Gastroesophageal sphincter (tissue), 4 donors: ENCODE measurements around the gene TBC1D13. TPM values are rescaled to one million over a fixed set of nuclear protein-coding genes. Genes with fewer than 3 reads are reported as not detected.
A peak's percentile ranks its signal among the peaks of the same experiment; 100 is the strongest.

Source experiments
- ATAC-seq: fragments of 150-250 bp; one replicate; pipeline ENCODE4 v1.9.1; 2016; ENCODE audit warnings: mild to moderate bottlenecking, moderate library complexity
- H3K27ac ChIP-seq, 4 donors: fragments of 200-600 bp; sonication (generic) in 3 of 4; 1 replicate in 3 of 4; 2 replicates in 1 of 4; pipeline ENCODE4 v1.5.1; 2016 to 2019
- H3K27me3 ChIP-seq: fragments of 200-600 bp; sonication (generic); one replicate; pipeline ENCODE4 v1.5.1; 2019
- H3K36me3 ChIP-seq, 2 donors: fragments of 200-600 bp; sonication (generic); one replicate each; pipeline ENCODE4 v1.5.1; 2019; ENCODE audit warnings: control low read depth in 1 of 2
- H3K4me1 ChIP-seq, 3 donors: fragments of 200-600 bp; sonication (generic); 1 replicate in 2 of 3; 2 replicates in 1 of 3; pipeline ENCODE4 v1.5.1; 2016 to 2019; ENCODE audit warnings: control low read depth in 2 of 3
- H3K4me3 ChIP-seq, 2 donors: fragments of 200-600 bp; sonication (generic); one replicate each; pipeline ENCODE4 v1.5.1; 2019; ENCODE audit warnings: mild to moderate bottlenecking in 1 of 2, moderate library complexity in 1 of 2
- H3K9me3 ChIP-seq, 3 donors: fragments of 200-600 bp; sonication (generic); one replicate each; pipeline ENCODE4 v1.5.1; 2017 to 2019; ENCODE audit warnings: control low read depth in 2 of 3
- CTCF ChIP-seq, 4 experiments: fragments of 200-600 bp in 2 of 4; fragments of 450-650 bp in 2 of 4; sonication (generic) in 1 of 4; IDR thresholded peaks; one replicate each; pipeline ENCODE4 v1.5.1; 2017 to 2019; ENCODE audit warnings: antibody characterized with exemption in 4 of 4, mild to moderate bottlenecking in 2 of 4, moderate library complexity in 2 of 4
- EP300 ChIP-seq: sonication (generic); formaldehyde crosslinking; IDR thresholded peaks from one replicate; pipeline ENCODE4 v1.6.1; 2017; ENCODE audit warnings: antibody characterized with exemption, mild to moderate bottlenecking
- POLR2A ChIP-seq, 2 donors: fragments of 450-650 bp; IDR thresholded peaks; one replicate each; pipeline ENCODE4 v1.6.1; 2017; ENCODE audit warnings: antibody characterized with exemption in 2 of 2, mild to moderate bottlenecking in 2 of 2, moderate library complexity in 1 of 2
- POLR2AphosphoS5 ChIP-seq: sonication (generic); formaldehyde crosslinking; IDR thresholded peaks from one replicate; pipeline ENCODE4 v1.6.1; 2017; ENCODE audit warnings: antibody characterized with exemption
- WGBS, 2 donors: methylation state at CpG; one replicate each; pipeline ENCODE4 v1.1.5; 2018; ENCODE audit warnings: low coverage in 1 of 2; 5-methylcytosine and 5-hydroxymethylcytosine counted together
- total RNA-seq, 4 donors: library from RNA; depleted of rRNA; stranded (reverse); fragments of >200 nt; gene quantifications; one replicate each; pipeline ENCODE4 v1.1.0, GENCODE V29; 2016

TBC1D13 gene
- total RNA-seq, 4 donors from 2014 or later: 13.2 to 40.9 (median 17.7) TPM

GRCh38 chr9:128781187-128782070 lies 5.6 kb upstream of the TBC1D13 start:
- no peaks in the 10 kb centered on the region for H3K36me3 ChIP-seq
- no peaks in the 10 kb centered on the region for H3K27me3 ChIP-seq
- H3K9me3 ChIP-seq: peaks cover 0 to 3% (median 0%) of the 10 kb centered on the region in 3 donors
- peaks cover 0 to 14% (median 0%) of the 10 kb centered on the region in 3 donors for H3K4me1 ChIP-seq
- no peak overlapping the region for H3K4me3 ChIP-seq
- WGBS, 2 donors: 75 to 80% methylated on average over 7 of the region's 7 CpGs
- no peak overlapping the region for H3K27ac ChIP-seq
- ATAC-seq: no peak
- TF ChIP-seq CTCF (IDR thresholded peaks at IDR 0.05) (no peak), EP300 (no peak), POLR2AphosphoS5 (no peak), POLR2A (IDR thresholded peaks at IDR 0.05) (no peak)

- H3K27me3 ChIP-seq: no peaks in the 10 kb centered on the region
- H3K36me3 ChIP-seq: no peaks in the 10 kb centered on the region
- H3K4me3 ChIP-seq: no peak overlapping the region
- peaks cover 0 to 20% (median 0%) of the 10 kb centered on the region in 3 donors for H3K4me1 ChIP-seq
- 88% methylated on average over 1 of the region's 1 CpG; no CpG with 5 or more reads in 1 of the 2 donors for WGBS, 2 donors
- TF ChIP-seq POLR2A (IDR thresholded peaks at IDR 0.05) (no peak), CTCF (IDR thresholded peaks at IDR 0.05) (no peak), EP300 (no peak), POLR2AphosphoS5 (no peak)
- H3K27ac ChIP-seq: no peak overlapping the region
- H3K9me3 ChIP-seq: peaks cover 0 to 3% (median 0%) of the 10 kb centered on the region in 3 donors
- no peak for ATAC-seq
These were observed 4.4 kb upstream of the TBC1D13 start for GRCh38 chr9:128782669-128783068.

- Histone ChIP-seq H3K27ac (no peak overlapping the region), H3K4me1 (peaks cover 0 to 37% (median 9%) of the 10 kb centered on the region in 3 donors), H3K4me3 (no peak overlapping the region), H3K9me3 (peaks cover 0 to 3% (median 0%) of the 10 kb centered on the region in 3 donors), H3K27me3 (no peaks in the 10 kb centered on the region), H3K36me3 (peaks cover 0 to 11% of the 10 kb centered on the region in 2 donors)
- 92 to 95% methylated on average over 6 of the region's 6 CpGs for WGBS, 2 donors
- TF ChIP-seq CTCF (IDR thresholded peaks at IDR 0.05) (no peak), EP300 (no peak), POLR2AphosphoS5 (no peak), POLR2A (IDR thresholded peaks at IDR 0.05) (no peak)
- no peak for ATAC-seq
These were observed 1.6 kb upstream of the TBC1D13 start for GRCh38 chr9:128785427-128785826.

GRCh38 chr9:128787659-128788058 lies 606 bp downstream of the TBC1D13 start:
- peak overlapping the region; percentile 63 to 91 (median 88) for H3K27ac ChIP-seq
- ATAC-seq: no peak
- peaks cover 0 to 37% (median 9%) of the 10 kb centered on the region in 3 donors for H3K4me1 ChIP-seq
- WGBS, 2 donors: 0% methylated on average over 5 to 7 of the region's 7 CpGs
- no peaks in the 10 kb centered on the region for H3K27me3 ChIP-seq
- TF ChIP-seq EP300 (no peak), POLR2A (IDR thresholded peaks at IDR 0.05) (no peak), CTCF (IDR thresholded peaks at IDR 0.05) (no peak), POLR2AphosphoS5 (no peak)
- H3K36me3 ChIP-seq: peaks cover 0 to 33% of the 10 kb centered on the region in 2 donors
- no peaks in the 10 kb centered on the region for H3K9me3 ChIP-seq
- peak overlapping the region; percentile 86 to 87 for H3K4me3 ChIP-seq

- Histone ChIP-seq H3K36me3 (peaks cover 0 to 41% of the 10 kb centered on the region in 2 donors), H3K27me3 (no peaks in the 10 kb centered on the region), H3K9me3 (no peaks in the 10 kb centered on the region), H3K4me1 (peaks cover 0 to 32% (median 9%) of the 10 kb centered on the region in 3 donors), H3K27ac (no peak overlapping the region), H3K4me3 (peak overlapping the region in 1 of 2 donors; percentile 86)
- WGBS, 2 donors: no CpG with 5 or more reads among the region's 1 CpG
- ATAC-seq: no peak
- TF ChIP-seq POLR2AphosphoS5: no peak
- TF ChIP-seq POLR2A (IDR thresholded peaks at IDR 0.05): no peak
- TF ChIP-seq CTCF (IDR thresholded peaks at IDR 0.05): no peak
- TF ChIP-seq EP300: no peak
These were observed 1.4 kb downstream of the TBC1D13 start for GRCh38 chr9:128788445-128788844.
